Hindlimb muscle (tissue), 1 donor: ENCODE data around the gene ZNF112. TPM values are rescaled to one million over a fixed set of nuclear protein-coding genes. Genes with fewer than 3 reads are reported as not detected.
"Not testable (repeated sequence)": the region's sequence is repeated elsewhere in the genome, so short reads cannot be mapped to it uniquely, and the experiment has no call there.

Experiments
- DNase-seq: peaks from one replicate; pipeline ENCODE4 v3.0.0-alpha.2; 2013
- polyA plus RNA-seq: library from polyadenylated mRNA; unstranded; fragments of 120-200 nt; gene quantifications from one replicate; pipeline ENCODE4 v1.2.1, GENCODE V29; 2013; ENCODE audit not compliant: insufficient read length

Gene ZNF112
- 4.9 TPM for polyA plus RNA-seq

DNA sequence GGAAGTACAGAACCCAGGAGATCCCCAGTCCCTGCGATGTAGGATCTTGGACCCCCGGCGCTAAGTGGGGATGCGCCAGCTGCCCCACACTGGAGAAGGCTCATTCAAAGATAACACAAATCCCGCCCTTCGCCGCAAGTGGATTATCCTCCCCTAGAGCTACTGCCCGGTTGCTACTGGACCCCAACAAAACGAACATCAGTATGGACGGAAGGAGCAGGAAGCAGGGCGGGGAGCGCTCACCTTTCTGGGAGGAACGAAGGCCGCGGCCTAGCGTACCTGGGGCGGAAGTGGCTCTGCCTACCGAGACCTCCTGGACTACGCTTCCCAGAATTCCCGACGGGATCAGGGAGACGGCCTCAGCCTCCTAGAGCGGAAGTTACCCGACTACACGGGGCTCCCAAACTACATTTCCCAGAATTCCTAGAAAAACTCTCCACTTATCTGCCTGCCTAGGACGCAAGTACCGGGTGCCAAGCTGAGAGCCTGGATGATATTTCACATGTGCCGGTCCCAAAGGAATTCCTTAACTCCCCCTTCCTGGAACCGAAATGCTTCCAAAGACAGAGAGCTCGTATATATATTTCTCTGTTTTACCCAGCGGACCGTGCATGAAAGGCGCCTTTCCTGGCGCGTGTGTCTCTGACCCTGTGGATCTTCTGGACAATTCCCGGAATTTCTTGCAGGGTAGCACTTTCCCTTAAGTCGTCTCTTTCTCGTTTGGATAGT, at the start of gene ZNF112:
Gene ZNF112, minus strand, starts transcription at position 298 of the 729 bp plus-strand sequence. CDS start 16,141 bp downstream, outside the sequence.
- peak; percentile 91 for DNase-seq

DNA sequence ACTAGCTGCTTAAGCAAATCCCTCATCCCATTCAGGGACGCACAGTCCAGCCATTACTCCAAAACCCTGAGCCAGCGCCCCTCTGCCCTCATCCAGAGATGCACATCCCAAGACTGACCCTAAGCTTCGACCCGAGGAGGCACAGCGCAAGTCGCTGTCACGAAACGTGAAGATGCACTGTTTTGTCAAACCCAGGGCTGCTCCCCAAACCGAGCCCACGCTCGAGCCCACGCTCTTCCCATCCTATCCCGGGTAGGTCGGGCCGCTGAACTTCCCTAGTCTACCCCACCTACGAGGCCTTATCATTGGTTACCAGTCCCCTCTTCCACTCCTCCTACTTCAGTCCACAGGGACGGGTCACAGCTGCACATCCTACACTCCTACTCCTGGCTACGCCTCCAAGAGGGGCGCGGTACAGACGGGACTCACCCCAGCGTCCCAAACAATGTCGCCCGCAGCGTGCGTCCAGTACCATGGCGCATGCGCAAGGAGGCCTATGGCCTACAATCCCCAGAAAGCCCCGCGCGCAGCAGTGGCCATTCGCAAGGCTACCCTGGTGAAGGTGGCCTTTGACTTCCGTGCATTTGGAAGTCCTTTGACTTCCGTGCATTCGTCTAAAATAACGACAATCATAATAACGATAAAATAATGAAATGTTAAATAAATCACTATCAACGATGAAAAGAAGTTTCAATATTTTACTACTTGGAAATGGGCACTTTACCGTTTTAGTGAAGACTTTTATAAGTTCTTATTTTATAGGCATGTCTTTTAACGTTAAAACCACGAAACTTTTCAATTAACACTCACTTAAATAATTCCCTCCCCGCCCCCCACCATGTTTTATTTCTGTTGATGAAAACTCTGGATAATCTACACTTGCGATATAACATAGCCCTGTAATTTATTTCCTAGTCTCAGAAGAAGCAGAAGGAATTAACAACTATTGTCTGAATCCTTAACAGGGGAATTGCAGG, 44.9 kb upstream of the ZNF112 start, which contains the start of gene ZNF285:
Gene ZNF285, minus strand, starts transcription at position 470 of the 977 bp plus-strand sequence. CDS start 4,395 bp downstream, outside the sequence.
- DNase-seq, result peak; percentile 96

DNA sequence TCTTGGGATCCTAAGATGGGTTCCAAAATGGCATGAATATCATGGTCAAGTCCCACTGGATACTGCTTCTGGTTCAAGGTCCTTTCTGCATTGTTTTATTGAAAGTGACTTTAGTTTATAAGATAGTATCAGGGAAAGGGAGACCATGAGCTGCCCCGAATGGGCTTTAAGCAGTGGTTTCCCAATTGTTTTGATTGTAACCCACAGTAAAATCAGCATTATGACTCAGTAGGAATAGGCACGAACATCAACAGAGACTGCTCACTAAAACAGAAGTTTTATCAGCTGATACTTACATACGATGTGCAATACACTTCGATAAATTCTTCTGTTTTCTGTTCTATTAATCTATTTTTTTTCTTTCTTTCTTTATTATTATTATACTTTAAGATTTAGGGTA, 32.8 kb upstream of the ZNF112 start:
- not testable (repeated sequence) for DNase-seq

DNA sequence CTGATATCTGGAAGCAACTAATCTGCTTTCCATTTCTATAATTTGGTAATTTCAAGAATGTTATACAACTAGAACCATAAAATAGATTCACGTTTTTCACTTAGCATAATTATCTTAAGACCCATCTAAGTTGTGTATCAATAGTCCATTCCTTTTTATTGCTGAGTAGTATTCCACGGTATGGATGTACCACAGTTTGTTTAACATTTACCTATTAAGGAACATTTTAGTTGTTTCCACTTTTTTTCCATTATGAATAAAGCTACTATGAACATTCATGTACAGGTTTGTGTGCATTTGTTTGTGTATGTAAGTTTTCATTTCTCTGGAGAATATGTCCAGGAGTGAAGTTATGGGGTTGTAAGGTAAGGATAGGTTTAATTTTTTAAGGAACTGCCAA, 18.3 kb upstream of the ZNF112 start:
- no peak for DNase-seq

DNA sequence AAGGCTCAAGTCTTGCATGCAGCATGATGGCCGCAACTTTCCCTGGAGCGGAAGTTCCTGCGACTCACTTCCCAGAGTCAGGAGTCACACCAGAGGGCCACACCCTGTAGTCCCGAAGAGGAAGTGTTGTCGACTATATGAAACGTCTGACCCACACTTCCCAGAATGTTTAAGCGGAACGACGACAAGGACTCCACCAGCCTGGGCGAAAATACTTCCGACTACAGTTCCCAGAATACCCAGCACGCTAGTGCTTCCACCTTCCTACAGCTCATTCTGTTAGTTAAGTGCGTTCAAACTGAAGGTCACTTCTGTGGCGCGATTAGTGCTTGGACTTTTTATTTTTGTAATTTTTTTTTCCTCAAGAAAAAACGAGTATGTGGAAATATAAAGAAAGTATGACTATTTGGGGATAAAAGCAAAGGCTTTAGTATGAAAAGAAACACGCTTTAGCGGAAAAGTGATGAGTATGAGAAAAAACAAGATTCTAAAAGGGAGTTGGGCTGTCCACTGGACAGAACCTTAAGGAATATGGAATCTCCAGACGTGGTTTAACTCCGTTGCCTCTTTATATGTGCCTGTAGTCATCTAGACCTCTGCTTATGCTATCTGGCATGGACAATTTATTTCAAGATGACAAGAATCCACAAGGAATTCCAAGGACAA, 15.5 kb upstream of the ZNF112 start:
- DNase-seq, result no peak

DNA sequence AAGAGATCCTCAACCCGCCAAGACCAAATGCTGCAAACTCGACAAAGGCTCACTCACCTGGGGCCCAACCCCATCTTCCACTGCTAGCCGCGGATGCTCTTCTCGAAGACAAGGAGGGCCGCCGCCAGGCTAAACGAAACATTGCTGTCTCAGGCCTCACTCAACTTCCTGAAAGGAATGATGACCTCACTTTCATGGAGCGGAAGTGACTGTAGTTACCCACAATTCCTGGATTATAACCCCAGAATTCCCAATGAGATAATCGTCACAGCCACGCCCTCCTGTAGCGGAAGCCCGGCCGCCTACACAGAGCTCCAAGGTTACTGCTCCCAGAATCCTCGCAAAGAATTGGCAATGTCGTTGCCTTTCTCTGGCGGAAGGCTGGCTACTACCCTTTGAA, 10.5 kb upstream of the ZNF112 start:
- DNase-seq, result no peak

DNA sequence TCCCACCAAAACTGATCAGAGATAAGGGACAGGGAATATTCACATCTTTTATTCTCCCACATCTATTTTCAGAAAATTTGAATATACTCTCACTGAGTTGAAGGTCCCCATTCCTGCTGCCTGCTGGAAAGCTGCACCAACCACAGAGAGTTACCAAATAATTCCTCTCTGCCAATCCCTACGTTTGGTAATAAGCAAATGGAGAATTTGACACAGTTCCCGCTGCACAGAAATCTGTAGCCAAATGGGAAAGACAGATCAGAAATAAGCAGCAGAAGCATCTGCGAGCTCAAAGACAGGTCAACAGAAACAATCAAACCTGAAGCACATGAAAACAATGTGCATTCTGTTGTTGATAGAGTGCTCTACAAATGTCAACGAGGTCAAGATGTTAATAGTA, 9.9 kb downstream of the ZNF112 start:
- no peak for DNase-seq

DNA sequence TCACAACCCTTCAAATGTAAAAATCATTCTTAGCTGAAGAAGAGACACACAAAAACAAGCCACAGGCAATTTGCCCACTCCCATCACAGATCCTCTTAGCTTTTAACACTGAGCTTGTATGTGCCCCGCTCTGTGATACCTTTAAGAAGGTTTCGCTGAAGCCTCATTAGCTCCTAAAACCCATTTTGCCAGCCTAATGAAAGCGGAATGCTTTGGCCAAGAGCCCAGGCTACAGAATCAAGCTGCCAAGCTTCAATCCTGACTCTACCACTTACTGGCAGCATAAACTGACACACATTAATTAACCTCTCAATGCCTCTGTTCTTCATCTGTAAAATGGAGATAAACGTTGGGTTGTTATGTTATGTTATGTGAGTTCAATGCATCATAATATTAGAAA, 10.5 kb downstream of the ZNF112 start:
- no peak for DNase-seq

DNA sequence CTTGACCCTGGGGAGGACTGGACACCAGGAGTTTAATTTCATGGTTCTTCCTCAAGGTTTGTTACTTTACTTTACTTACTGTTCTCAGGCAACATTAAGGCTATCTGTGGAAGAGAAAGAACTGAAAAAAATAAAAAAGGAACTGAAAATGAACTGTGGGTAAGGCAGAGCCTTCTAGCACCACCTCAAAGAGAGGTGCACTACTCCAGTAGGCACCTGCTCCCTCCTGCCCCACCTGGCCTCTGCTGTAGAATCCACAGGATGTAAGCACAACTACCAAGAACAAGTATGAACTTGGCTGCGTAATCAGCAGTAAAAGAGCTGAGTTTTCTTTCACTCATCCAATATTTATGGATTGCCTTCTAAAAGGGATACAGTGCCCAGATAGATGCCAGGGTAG, 12.2 kb downstream of the ZNF112 start:
- no peak for DNase-seq

DNA sequence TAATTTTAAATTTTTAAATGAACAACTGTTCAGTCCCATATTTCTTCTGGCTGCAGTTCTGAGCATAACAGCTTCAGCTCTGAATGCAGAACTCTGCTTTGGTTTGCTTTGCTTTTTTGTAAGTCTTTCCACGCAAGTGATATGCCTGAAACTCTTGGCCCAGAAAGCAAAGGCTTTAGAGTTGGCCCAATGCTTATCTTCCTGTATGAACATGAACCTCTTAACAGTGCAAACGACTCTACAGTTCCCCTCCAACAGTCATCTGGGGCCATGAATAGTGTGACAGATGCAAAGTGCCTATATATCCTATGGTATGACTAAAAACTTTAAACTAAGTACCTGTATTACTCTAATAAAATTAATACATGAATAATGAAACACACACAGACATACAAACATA, 14.7 kb downstream of the ZNF112 start:
- DNase-seq, result no peak

DNA sequence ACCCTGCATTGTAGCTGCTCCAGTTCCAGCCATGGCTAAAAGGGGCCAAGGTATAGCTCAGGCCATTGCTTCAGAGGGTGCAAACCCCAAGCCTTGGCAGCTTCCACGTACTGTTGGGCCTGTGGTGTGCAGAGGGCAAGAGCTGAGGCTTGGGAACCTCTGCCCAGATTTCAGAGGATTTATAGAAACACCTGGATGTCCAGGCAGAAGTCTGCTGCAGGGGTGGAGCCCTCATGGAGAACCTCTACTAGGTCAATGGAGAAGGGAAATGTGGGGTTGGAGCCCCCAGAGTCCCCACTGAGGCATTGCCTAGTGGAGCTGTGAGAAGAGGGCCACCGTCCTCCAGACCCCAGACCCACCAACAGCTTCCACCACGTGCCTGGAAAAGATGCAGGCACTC, 21.8 kb downstream of the ZNF112 start:
- DNase-seq, result not testable (repeated sequence)

DNA sequence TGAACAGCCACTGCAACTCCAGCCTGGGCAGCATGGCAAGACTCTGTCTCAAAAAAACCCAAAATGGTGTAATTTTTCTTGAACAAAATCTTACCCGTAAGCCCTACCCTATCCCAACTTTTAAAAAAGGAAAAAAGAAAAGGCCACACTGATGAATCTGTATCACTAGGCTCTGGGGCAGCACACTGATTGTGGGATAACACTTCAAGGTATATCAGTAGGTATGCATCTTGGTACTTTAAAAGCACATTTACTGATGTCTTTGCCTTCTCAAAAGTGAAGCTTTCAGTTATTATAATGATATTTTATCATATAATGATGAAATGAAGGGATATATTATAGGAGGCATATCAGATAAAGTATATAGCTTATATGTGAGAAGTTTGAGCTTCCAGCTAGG, 24.3 kb downstream of the ZNF112 start:
- DNase-seq, result no peak

DNA sequence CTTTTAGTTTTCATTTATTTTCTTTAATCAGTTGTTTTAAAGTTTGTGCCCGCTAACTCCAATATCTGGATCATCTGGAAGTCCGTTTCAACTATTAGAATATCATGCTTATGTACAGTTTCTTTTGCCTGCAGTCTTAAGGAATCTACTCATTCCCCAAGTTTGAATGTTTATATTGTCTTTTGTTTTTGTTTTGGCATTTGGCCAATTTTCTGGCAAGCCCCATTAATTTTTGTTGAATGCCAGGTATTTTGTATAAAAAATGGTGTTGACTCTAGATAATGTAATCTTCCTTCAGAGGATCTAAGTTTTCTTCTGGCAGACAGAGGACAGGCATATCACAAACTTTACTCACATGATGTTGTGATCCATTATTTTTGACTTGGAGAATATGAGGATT, 40.6 kb downstream of the ZNF112 start:
- DNase-seq, result no peak

DNA sequence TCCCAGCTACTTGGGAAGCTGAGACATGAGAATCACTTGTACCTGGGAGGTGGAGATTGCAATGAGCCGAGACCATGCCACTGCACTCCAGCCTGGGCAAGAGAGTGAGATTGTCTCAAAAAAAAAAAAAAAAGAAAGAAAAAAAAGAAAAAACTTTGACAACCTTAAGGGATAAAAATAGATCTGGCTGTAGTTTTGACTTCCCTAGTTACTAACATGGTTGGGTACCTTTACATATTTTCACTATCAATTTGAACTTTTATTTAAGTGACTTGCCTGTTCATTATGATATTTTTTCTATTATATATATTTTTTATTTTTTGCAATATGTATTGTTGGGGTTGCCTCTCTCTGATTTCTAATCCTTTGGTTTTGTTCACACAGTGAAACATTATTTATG, 43.2 kb downstream of the ZNF112 start:
- no peak for DNase-seq

DNA sequence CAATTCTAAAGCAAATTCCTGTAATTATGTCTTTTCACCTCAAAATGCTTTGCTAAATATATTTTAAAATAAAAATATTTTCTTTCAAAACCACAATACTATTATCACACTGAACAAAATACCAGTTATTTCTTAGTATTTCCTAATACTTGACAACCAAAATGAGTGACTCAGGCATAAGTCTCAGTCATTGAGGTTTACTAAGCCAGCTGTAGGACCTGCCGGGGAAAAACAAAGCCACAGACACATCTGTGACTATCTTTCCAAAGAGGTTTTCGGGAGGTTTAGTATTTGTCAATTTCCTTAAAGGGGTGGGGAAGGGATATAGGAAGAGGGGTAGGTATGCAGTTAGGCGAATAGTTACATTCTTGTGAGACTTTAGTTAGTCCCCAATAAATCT, 48.5 kb downstream of the ZNF112 start:
- DNase-seq, result no peak

DNA sequence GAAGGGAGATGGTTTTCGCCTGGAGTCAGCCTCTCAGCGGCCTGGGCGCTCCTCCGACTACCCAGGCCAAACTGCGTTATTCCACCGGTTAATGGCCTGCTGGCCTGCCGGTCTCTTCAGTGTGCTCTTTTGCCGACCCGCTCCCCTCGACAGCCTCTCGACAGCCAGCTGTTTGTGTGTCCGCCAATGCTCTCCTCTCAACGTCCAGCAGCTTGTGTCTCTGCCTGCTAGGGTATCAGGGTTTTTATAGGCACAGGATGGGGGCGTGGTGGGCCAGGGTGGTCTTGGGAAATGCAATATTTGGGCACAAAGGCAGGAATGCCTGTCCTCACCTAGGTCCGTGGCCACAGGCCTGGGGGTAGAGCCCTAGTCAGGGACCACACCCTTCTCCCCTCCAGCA, 50.2 kb downstream of the ZNF112 start:
- no peak for DNase-seq

DNA sequence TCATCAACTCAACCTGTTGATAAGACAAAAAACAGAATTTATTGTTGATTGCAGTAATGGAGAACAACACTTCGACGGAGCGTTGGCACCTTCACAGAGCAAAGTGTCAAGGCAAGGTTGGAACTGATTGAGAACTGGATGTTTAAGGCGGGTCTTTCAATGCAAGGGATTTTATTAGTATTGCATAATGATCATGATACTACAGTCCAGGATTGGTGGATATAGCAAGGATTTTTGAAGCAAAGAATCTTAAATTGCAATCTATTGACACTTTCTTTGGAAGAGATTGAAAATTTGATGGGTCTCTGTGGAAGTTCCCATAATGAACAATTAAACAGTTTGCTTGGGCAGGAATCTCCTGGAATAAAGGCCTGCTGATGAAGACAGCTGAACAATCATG, 51.0 kb downstream of the ZNF112 start:
- DNase-seq, result no peak

DNA sequence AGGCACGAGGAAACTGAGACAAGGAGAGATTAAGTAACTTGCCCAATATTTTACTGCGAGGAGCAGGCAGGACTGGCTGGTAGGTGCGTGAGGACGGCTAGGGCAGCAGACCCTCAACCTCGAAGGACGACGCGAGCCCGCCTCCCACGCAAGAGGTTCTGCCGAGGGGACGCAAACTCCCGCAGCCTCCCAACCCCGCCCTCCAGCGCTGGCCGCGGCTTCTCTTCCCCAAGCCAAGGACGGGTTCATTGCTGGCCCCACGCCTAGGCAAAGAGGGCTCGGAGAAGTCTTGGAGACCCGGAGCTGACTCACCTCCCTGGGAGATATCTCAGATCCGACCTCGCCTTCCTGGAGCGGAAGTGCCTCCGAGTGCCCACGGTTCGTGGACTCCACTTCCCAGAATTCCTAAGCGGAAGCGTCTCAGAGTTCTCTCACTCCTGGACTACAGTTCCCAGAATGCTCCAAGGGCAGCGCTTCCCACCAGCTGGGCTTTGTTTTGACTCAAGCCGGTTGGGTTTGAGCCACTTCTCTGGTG, 51.8 kb downstream of the ZNF112 start, which contains the start of gene ZNF235:
Gene ZNF235, minus strand, starts transcription at position 367 of the 535 bp plus-strand sequence. CDS start 1,621 bp downstream, outside the sequence.
- peak; percentile 94 for DNase-seq

DNA sequence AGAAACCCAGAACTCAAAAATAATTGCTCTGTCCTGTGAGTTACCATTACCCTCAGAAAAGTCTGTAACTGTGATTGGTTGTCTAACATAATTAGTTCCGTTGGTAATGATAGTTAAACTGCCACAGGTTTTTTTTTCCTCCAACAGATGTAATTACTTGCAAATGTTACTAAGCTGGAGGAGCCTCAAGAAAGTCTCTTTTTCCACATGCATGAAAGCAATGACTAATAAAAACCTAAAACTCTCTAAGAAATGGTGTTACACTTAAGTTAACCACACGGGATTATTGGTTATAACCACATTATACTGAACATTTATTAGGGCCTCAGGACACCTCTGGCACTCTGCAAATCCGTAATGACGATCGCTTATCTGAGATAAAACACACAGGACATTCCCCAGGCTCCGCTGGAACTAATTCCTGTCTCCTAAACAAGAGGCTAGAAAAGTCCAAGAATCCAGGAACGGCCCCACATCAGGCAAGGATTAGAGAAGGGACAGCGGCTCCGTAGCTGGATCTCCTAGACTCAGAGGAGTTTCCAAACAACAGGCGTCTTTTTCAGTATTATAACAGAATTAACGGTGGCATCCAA, 52.4 kb downstream of the ZNF112 start:
- DNase-seq, result peak; percentile 21

DNA sequence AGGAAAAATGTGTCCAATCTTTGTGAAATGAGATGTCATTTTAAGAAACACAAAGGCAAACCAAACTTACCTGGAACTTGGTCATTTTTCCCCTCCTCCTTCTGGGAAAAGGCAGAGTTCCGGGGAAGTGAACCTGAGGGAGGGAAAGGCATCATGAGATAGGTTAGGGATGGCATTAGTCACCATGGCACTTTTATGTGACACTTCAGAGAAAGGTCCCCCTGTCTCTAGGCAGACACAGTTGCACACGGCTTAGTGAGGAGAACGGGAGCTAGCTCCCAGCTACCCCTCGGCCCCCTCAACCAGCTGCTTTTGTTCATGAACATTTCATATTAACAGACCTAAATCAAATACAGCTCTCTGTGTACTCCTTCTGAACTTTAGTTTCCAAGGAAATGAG, 53.2 kb downstream of the ZNF112 start:
- DNase-seq, result no peak

DNA sequence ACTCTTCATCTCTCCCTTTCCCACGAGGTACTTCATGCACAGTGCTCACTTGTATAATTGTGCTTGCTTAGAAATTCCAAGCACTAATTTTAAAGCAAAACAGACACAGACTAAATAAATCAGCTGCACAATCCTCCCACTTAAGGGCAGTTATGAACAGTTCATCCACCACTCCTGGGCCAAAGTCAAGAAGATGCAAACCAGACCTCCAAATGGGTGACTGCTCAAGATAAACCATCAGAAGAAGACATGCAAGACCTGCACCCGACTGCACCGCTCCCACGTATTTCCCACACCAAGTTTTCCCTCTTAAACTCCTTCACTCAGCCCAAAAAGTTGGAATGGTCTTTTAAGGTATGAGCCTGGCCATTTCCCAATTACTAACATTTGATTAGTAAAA, 71.5 kb downstream of the ZNF112 start:
- DNase-seq, result no peak

DNA sequence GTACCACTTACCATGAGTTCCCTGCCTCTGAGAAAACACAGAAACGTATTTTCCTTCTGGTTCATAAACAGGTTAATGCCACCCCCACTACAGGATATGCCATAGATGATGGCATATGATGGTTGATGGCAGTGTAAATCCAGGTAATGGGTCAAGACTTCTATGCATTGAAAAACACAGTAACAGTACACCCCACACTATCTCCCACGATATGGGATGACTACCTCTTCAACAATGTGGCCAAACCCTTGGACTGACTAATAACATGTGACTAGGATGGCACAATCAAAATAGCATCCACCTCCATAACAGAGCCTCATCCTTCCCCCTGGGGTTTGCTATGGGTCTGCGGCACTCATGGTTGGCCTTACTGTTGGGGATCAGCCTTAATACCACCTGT, 73.6 kb downstream of the ZNF112 start:
- no peak for DNase-seq
